ENCODE measurements around the gene PTMS. TPM values are rescaled to one million over a fixed set of nuclear protein-coding genes. Genes with fewer than 3 reads are reported as not detected.

Gene PTMS
- 296 TPM for polyA plus RNA-seq (2013, experiment 1 of 2)
- 299 TPM for polyA plus RNA-seq (2013, experiment 2 of 2)

DNA sequence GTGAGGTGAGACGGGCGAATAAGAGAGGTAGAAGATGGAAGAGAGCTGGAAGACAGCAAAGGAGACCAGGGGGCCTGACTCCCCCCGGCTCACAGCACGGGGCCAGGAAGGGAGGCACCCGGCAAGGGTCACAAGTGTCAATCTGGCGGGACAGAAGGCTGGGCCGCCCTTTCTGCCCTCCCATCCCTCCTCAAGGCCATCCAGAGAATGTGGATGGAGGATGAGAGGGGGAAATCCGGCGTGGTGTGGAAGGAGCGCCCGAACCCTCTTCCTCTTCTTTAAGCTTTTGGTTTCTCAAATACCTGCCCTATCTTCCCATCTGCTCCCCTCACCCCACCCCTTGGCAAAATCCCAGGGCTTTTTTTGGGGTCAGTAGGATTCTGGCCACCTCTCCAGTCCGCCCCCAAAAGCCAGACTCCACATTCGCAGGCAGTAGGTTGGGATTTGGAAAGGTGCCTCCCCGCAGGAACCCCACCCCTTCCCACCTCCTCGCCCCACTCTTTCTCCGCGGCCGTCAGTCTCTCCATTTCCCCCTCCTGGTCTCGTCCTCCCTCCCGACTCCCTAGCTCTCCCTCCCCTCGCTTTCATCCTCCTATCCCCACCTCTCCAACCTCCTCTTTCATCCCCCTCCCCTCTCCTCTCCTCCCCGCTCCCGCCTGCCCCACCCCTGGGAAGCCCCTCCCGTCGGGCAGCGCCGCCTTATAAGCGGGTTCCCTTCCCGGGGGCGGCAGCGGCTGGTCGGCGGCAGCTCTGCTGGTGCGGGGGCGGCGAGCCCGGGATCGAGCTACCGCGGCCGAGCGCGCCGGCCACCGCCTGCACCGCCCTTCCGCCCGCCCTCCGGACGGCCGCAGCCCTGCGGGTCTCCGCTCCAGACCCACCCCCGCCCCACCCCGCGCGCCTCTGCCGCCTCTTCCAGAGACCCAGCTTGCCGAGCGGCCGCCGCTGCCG is at the start of gene PTMS:
Gene PTMS (plus strand): TSS at position 730 of the 948 bp plus-strand sequence. CDS start 343 bp downstream, outside the sequence.
- peak within 1 kb of the TSS; percentile 93 for H3K4me2 ChIP-seq (ENCODE audit: low read length)
- H2BK15ac ChIP-seq (replicated peaks; ENCODE audit: low read depth): peak within 1 kb of the TSS; percentile 60
- H3K9ac ChIP-seq (ENCODE audit: low read length): peak within 1 kb of the TSS; percentile 99
- peak within 1 kb of the TSS; percentile 89 for H2BK5ac ChIP-seq (ENCODE audit: low read length)
- no peak within 1 kb of the TSS for H4K8ac ChIP-seq (ENCODE audit: low read depth, low read length)
- H3K27me3 ChIP-seq (ENCODE audit: insufficient read depth, low read length, poor library complexity): no peaks in the 10 kb centered on the region
- H3K27ac ChIP-seq (ENCODE audit: low read depth, low read length): peak within 1 kb of the TSS; percentile 98
- peaks cover 18% of the 10 kb centered on the region for H3K4me1 ChIP-seq (ENCODE audit: control insufficient read depth, low read depth, low read length)
- peaks cover 11% of the 10 kb centered on the region for H3K79me1 ChIP-seq (ENCODE audit: low read length)
- DNase-seq: peak; percentile 98
- H3K18ac ChIP-seq (ENCODE audit: low read length): peak within 1 kb of the TSS; percentile 98
- H3K36me3 ChIP-seq (ENCODE audit: control insufficient read depth, insufficient read depth, low read length): peaks cover 2% of the 10 kb centered on the region
- WGBS (ENCODE audit: extremely low coverage, insufficient coverage, low lambda C conversion rate): no CpG with 5 or more reads among the region's 63 CpGs
- H2BK120ac ChIP-seq (ENCODE audit: low read depth, low read length): peak within 1 kb of the TSS; percentile 88
- H3K56ac ChIP-seq (ENCODE audit: low read length): peak within 1 kb of the TSS; percentile 99
- peak within 1 kb of the TSS; percentile 97 for H3K23ac ChIP-seq (ENCODE audit: low read length)
- peaks cover 19% of the 10 kb centered on the region for H3K79me2 ChIP-seq (ENCODE audit: control insufficient read depth, insufficient read depth, low read length)
- peak within 1 kb of the TSS; percentile 36 for H4K5ac ChIP-seq (ENCODE audit: low read length)
- H3K4me3 ChIP-seq (ENCODE audit: low read length): peak within 1 kb of the TSS; percentile 96
- H3K4ac ChIP-seq (ENCODE audit: low read depth, low read length): peak within 1 kb of the TSS; percentile 98
- H2AK5ac ChIP-seq (ENCODE audit: low read length): no peak within 1 kb of the TSS

DNA sequence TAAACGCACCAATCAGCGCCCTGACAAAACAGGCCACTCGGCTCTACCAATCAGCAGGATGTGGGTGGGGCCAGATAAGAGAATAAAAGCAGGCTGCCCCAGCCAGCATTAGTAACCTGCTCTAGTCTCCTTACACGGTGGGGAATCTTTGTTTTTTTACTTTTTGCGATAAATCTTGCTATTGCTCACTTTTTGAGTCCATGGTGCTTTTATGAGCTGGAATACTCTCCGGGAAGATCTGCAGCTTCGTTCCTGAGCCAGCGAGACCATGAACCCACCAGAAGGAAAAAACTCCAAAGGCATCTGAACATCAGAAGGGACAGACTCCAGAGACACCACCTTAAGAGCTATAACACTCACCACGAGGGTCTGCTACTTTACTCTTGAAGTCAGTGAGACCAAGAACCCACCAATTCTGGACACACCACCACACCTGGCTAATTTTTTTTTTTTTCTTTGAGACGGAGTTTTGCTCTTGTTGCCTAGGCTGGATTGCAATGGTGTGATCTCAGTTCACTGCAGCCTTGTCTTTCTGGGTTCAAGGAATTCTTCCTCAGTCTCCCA is 49.2 kb upstream of the PTMS start:
- Histone ChIP-seq H3K4me3 (ENCODE audit: low read length) (no peak overlapping the region), H3K9ac (ENCODE audit: low read length) (no peak overlapping the region), H3K18ac (ENCODE audit: low read length) (no peak overlapping the region), H4K8ac (ENCODE audit: low read depth, low read length) (no peak overlapping the region), H3K4me2 (ENCODE audit: low read length) (no peak overlapping the region), H3K23ac (ENCODE audit: low read length) (no peak overlapping the region), H2BK120ac (ENCODE audit: low read depth, low read length) (no peak overlapping the region), H3K4ac (ENCODE audit: low read depth, low read length) (no peak overlapping the region), H3K27ac (ENCODE audit: low read depth, low read length) (no peak overlapping the region), H2BK15ac (replicated peaks; ENCODE audit: low read depth) (no peak overlapping the region), H3K56ac (ENCODE audit: low read length) (no peak overlapping the region), H3K4me1 (ENCODE audit: control insufficient read depth, low read depth, low read length) (peaks cover 2% of the 10 kb centered on the region), H2BK5ac (ENCODE audit: low read length) (no peak overlapping the region), H2AK5ac (ENCODE audit: low read length) (no peak overlapping the region), H4K5ac (ENCODE audit: low read length) (no peak overlapping the region), H3K27me3 (ENCODE audit: insufficient read depth, low read length, poor library complexity) (no peaks in the 10 kb centered on the region), H3K79me2 (ENCODE audit: control insufficient read depth, insufficient read depth, low read length) (no peaks in the 10 kb centered on the region), H3K79me1 (ENCODE audit: low read length) (no peaks in the 10 kb centered on the region), H3K36me3 (ENCODE audit: control insufficient read depth, insufficient read depth, low read length) (no peaks in the 10 kb centered on the region)
- no CpG with 5 or more reads among the region's 10 CpGs for WGBS (ENCODE audit: extremely low coverage, insufficient coverage, low lambda C conversion rate)
- DNase-seq: no peak

- Histone ChIP-seq H3K27ac (ENCODE audit: low read depth, low read length) (no peak overlapping the region), H2BK15ac (replicated peaks; ENCODE audit: low read depth) (no peak overlapping the region), H3K9ac (ENCODE audit: low read length) (no peak overlapping the region), H2AK5ac (ENCODE audit: low read length) (no peak overlapping the region), H3K56ac (ENCODE audit: low read length) (no peak overlapping the region), H3K4me3 (ENCODE audit: low read length) (no peak overlapping the region), H2BK5ac (ENCODE audit: low read length) (no peak overlapping the region), H3K4me1 (ENCODE audit: control insufficient read depth, low read depth, low read length) (peaks cover 2% of the 10 kb centered on the region), H3K4me2 (ENCODE audit: low read length) (no peak overlapping the region), H3K79me1 (ENCODE audit: low read length) (peaks cover 2% of the 10 kb centered on the region), H3K79me2 (ENCODE audit: control insufficient read depth, insufficient read depth, low read length) (no peaks in the 10 kb centered on the region), H3K4ac (ENCODE audit: low read depth, low read length) (no peak overlapping the region), H3K18ac (ENCODE audit: low read length) (no peak overlapping the region), H3K36me3 (ENCODE audit: control insufficient read depth, insufficient read depth, low read length) (no peaks in the 10 kb centered on the region), H4K5ac (ENCODE audit: low read length) (no peak overlapping the region), H3K23ac (ENCODE audit: low read length) (no peak overlapping the region), H4K8ac (ENCODE audit: low read depth, low read length) (no peak overlapping the region), H3K27me3 (ENCODE audit: insufficient read depth, low read length, poor library complexity) (no peaks in the 10 kb centered on the region), H2BK120ac (ENCODE audit: low read depth, low read length) (no peak overlapping the region)
- no peak for DNase-seq
- WGBS (ENCODE audit: extremely low coverage, insufficient coverage, low lambda C conversion rate): no CpG with 5 or more reads among the region's 3 CpGs
Measured at GRCh38 chr12:6722863-6723262, 43.3 kb upstream of the PTMS start.

DNA sequence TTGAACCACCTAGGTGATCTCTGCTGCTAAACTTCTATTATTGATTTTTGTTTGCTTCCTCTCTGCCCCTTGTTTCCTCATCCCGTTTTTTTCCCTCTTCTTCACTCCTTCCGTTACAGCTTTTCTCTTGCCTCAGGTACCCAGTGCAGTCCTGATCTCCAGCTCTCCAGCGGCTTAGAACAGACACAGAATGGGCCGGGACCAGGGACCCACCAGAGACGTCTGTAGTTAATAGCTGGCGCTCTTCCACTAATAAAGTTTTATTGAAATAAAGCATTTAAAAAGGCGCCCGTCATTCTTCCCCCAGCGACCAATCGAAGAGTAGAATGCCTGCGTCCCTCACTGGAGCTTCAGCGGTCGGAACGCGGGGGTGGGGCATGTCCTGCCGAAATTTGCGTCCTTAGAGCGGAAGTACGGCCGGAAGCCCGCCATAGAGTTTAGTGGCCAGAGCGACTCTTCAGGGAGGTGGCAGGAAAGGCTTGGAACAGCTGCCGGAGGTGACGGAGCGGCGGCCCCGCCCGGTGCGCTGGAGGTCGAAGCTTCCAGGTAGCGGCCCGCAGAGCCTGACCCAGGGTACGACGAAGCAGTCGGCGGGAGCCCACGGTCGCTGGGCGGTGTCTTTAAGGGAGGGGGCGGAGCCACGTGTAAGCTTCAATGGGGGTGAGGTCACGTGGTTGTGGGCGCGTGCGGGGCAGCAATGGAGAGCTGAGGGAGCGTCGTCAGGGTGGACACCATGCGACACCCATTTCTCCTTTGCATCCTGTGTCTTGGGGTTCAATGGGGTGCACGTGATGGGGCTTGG is 42.4 kb upstream of the PTMS start, which contains the start of gene COPS7A:
Gene COPS7A (plus strand): TSS at position 440 of the 802 bp plus-strand sequence. CDS start 611 bp downstream, outside the sequence.
- Histone ChIP-seq H3K27ac (ENCODE audit: low read depth, low read length) (peak within 1 kb of the TSS; percentile 28), H3K36me3 (ENCODE audit: control insufficient read depth, insufficient read depth, low read length) (no peaks in the 10 kb centered on the region), H3K4ac (ENCODE audit: low read depth, low read length) (no peak within 1 kb of the TSS), H3K27me3 (ENCODE audit: insufficient read depth, low read length, poor library complexity) (no peaks in the 10 kb centered on the region), H3K4me2 (ENCODE audit: low read length) (peak within 1 kb of the TSS; percentile 97), H2AK5ac (ENCODE audit: low read length) (no peak within 1 kb of the TSS), H4K8ac (ENCODE audit: low read depth, low read length) (no peak within 1 kb of the TSS), H3K79me1 (ENCODE audit: low read length) (peaks cover 2% of the 10 kb centered on the region), H3K9ac (ENCODE audit: low read length) (peak within 1 kb of the TSS; percentile 93), H2BK120ac (ENCODE audit: low read depth, low read length) (peak within 1 kb of the TSS; percentile 35), H3K79me2 (ENCODE audit: control insufficient read depth, insufficient read depth, low read length) (no peaks in the 10 kb centered on the region), H2BK15ac (replicated peaks; ENCODE audit: low read depth) (no peak within 1 kb of the TSS), H3K4me1 (ENCODE audit: control insufficient read depth, low read depth, low read length) (peaks cover 2% of the 10 kb centered on the region), H2BK5ac (ENCODE audit: low read length) (no peak within 1 kb of the TSS), H3K4me3 (ENCODE audit: low read length) (peak within 1 kb of the TSS; percentile 53), H4K5ac (ENCODE audit: low read length) (peak within 1 kb of the TSS; percentile 95), H3K18ac (ENCODE audit: low read length) (peak within 1 kb of the TSS; percentile 94), H3K23ac (ENCODE audit: low read length) (no peak within 1 kb of the TSS), H3K56ac (ENCODE audit: low read length) (peak within 1 kb of the TSS; percentile 97)
- no CpG with 5 or more reads among the region's 49 CpGs for WGBS (ENCODE audit: extremely low coverage, insufficient coverage, low lambda C conversion rate)
- DNase-seq: peak; percentile 100

- Histone ChIP-seq H3K4ac (ENCODE audit: low read depth, low read length) (no peak overlapping the region), H4K5ac (ENCODE audit: low read length) (no peak overlapping the region), H3K23ac (ENCODE audit: low read length) (no peak overlapping the region), H3K27ac (ENCODE audit: low read depth, low read length) (peak overlapping the region; percentile 28), H2AK5ac (ENCODE audit: low read length) (no peak overlapping the region), H2BK15ac (replicated peaks; ENCODE audit: low read depth) (no peak overlapping the region), H4K8ac (ENCODE audit: low read depth, low read length) (no peak overlapping the region), H3K4me2 (ENCODE audit: low read length) (peak overlapping the region; percentile 87), H2BK5ac (ENCODE audit: low read length) (no peak overlapping the region), H3K9ac (ENCODE audit: low read length) (peak overlapping the region; percentile 76), H3K79me1 (ENCODE audit: low read length) (peaks cover 2% of the 10 kb centered on the region), H3K4me3 (ENCODE audit: low read length) (peak overlapping the region; percentile 41), H3K79me2 (ENCODE audit: control insufficient read depth, insufficient read depth, low read length) (no peaks in the 10 kb centered on the region), H3K18ac (ENCODE audit: low read length) (no peak overlapping the region), H3K4me1 (ENCODE audit: control insufficient read depth, low read depth, low read length) (peaks cover 2% of the 10 kb centered on the region), H3K36me3 (ENCODE audit: control insufficient read depth, insufficient read depth, low read length) (no peaks in the 10 kb centered on the region), H3K27me3 (ENCODE audit: insufficient read depth, low read length, poor library complexity) (no peaks in the 10 kb centered on the region), H2BK120ac (ENCODE audit: low read depth, low read length) (no peak overlapping the region), H3K56ac (ENCODE audit: low read length) (peak overlapping the region; percentile 90)
- peak; percentile 47 for DNase-seq
- no CpG with 5 or more reads among the region's 10 CpGs for WGBS (ENCODE audit: extremely low coverage, insufficient coverage, low lambda C conversion rate)
Measured at GRCh38 chr12:6724409-6724797, 41.8 kb upstream of the PTMS start.

Data from mesendoderm (in vitro differentiated cells).